HPDE6-E6E7 (cell line): Measurements from ENCODE around the gene PLEKHG1.

Experiments used
- DNase-seq: peaks from one replicate; pipeline ENCODE4 v3.0.0; 2011; ENCODE audit warnings: missing footprints; ENCODE audit errors: extremely low spot score

PLEKHG1 gene

DNA sequence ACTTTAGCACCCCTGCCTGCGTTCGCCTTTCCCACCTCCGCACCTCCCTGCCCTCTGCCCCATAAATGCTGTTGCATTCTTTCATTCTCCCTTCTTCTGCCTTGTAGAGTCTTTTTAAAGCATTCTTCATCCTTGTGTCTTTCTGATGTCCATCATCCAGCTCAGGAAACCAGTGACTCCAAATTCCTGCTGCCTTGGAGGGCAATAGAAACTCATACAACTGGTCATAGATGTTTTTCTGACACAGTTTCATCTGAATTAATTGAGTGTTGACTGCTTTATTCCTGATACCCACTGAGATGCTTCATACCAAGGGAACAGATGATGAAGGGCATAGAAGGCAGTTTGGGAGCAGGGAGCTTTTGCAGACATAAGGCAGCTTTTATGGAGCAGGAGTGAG lies 19.6 kb downstream of the PLEKHG1 start:
- no peak for DNase-seq

GRCh38 chr6:150620244-150620643 lies 20.6 kb downstream of the PLEKHG1 start:
- no peak for DNase-seq

DNA sequence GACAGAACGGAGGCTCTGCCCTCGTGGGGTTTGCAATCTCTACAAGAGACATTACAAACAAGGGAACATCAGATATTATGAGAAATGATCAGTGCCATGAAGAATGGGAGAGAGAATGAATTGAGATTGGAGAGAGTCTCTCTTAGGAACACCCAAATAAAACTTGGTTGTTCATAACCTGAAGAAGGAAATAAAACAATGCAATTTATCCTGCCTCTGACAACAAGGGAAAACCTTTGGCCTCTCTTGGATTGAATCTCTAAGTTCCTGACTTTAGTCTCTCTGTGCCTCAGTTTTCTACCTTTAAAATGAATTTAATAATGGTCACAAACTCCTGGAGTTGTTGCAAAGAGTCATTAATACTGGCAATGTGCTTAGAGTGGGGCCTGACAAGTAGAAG lies 21.1 kb downstream of the PLEKHG1 start:
- DNase-seq, result no peak

- no peak for DNase-seq
These were observed 22.8 kb downstream of the PLEKHG1 start for GRCh38 chr6:150622476-150622875.

DNA sequence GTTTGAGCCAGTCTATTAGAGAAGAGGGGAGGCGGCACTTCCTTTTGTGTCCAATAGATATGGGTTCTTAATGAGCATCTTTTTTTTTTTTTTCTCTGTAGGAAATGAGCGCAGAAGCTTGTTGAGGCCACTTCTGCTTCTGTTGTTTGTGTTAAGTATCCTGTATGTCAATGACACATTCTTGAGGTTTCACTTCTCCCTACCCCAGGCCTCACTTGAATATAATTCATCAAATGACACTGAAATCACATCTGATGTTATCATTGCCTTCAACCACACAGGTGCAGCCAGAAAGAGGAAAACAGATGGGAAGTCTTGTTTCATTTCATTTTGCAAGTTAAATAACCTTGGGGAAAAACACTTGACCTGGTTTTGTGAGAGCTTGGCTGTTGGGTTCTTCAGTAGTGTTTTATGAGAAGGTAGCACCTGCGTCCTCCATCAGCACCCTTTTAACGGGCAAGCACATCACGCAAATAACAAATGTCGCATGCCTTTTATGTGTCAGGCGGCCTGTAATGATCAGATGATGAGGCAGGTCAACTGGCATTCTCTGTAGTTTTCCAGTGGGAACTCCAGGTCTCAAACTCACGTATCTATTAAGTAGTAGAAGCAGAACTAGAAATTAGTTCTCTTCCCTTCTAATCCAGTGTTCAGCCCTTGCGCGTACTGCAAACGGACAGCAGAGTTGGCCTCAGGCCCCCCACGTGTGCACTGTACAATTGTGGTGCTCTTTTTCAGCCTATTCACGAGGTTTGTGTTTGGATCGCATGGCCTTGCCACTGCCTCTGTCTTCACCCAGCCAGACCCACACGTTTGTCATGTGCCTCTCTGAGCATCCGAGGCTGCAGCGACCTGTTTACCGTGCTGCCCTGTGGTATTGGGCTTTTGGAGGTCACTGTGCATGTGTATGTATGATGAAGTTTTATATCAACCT lies 23.5 kb downstream of the PLEKHG1 start:
- no peak for DNase-seq

DNA sequence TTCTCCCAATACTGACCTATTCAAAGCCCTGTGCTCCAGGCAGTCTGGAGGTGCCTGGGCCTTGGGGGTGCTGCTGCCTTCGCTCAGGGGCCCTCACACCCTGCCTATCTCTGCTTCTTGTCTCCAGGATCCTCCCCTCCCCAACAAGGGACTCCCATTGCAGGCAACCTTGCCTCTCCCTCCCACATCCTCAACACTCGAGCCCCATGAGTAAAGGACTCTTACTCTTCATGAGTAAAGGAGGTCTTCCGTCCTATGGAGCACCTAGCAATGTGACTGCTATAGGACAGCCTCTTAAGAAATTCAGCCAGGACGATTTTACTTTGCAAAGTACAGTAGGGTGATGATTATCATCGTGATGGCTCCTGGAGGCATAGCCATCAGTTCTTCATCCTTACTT lies 24.5 kb downstream of the PLEKHG1 start:
- DNase-seq, result no peak

DNA sequence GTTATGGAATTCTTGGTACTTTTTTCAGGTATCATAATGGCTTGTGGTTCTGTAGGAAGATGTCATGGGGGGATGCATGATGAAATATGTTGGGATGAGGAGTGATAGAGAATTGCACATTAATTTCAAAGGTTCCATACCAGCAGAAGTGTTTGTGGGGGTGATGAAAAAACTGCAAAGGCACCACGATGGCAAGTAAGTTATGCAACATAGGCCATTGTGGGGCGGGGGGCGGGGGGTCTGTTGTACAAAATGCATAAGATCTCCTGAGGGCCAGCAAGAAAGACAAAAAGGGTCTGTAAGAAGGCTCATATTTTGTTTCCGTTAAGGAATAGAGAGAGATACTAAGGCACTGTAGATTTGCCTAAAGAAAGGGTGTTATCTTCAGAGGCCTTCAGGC lies 26.2 kb downstream of the PLEKHG1 start:
- DNase-seq, result no peak

DNA sequence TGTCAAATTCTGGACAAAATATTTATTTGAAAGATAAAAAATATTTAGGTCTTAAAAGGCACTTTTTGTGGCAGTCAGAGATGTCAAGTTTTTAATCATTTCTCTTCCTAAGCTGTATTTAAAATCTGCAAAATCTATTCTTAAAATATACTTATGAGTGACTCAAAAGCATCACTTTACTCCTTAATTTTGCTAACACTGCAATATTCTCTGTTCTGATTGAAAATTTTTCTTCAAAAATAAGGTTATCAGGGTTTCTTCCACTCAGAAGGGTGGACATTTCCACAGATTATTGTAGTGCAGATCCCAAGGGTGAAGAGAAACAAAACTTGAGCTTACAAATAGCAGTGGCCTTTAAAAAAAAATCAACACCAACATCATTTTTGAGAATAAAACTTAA lies 27.5 kb downstream of the PLEKHG1 start:
- no peak for DNase-seq

DNA sequence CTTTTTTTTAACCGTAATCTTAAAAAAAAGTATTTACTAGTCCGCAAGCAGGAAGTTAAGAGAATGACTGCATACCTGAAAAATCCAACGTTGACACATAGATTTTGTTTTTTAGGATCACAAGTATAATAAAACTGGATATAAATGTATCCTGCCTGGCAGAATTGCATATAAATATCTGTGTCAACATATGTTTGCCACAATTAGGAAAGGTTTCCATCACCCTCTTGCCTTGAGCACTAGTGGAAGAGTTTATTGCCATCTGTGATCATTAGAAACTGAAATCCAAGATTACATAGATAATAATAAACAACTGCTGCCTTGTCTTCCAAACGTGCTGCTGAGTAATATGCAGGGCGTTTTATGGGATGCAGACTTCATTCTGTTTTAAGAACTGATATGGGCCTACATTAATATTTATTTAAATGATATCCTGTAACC lies 27.9 kb downstream of the PLEKHG1 start:
- no peak for DNase-seq

GRCh38 chr6:150628908-150629307 lies 29.2 kb downstream of the PLEKHG1 start:
- no peak for DNase-seq

DNA sequence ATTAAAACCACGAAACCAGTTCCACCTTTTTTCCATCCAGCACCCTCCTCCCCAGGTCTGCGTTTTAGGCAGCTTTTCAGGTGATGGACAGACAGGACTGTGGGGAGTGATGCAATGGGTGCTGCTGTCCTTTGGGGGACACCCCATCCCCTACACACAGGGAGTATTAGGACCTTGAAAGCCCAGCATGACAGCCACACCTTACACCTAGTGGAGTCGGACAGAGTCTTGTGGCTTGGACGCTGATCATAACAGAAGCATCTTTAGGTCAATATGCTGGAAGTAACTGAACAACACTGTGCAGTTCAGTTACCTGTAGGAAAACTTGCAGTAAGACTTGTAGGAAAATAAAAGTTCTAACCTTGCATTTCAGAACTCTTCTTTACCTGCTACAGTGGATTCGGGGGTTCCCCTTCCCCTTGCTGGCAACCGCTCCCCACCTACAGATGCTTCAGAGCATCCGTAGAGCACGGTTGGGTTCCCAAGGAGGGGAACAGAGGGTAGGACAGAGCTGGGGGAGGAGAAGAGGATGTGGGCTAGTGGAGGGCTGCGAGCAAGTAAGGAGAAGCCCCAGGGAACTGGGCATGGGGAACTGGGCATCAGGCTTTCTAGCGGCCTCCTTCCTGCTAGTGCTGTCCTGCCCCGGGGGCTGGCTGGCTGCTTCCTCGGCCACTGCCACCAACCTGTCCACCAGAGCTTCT lies 31.7 kb downstream of the PLEKHG1 start:
- DNase-seq, result no peak

- DNase-seq, result no peak
These were observed 32.4 kb downstream of the PLEKHG1 start for GRCh38 chr6:150631984-150632642.

GRCh38 chr6:150632785-150633485 lies 33.2 kb downstream of the PLEKHG1 start:
- no peak for DNase-seq

DNA sequence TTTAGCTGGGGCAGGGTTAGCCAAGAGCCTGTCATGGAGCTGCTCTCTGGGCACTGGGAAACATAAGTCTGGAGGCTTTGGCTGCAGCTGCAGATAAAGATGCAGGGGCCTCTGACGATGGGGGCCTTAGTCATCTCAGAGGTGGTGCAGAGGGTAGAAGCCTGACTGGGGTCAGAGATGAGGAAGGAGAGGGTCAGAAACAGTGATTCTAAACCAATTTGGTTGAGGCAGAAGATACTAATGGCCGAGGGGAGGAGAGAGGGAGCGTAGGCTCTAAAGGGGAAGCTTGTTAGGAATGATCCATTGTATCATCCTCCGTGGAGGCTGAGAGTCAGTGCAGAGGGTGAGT lies 33.8 kb downstream of the PLEKHG1 start:
- DNase-seq, result no peak

DNA sequence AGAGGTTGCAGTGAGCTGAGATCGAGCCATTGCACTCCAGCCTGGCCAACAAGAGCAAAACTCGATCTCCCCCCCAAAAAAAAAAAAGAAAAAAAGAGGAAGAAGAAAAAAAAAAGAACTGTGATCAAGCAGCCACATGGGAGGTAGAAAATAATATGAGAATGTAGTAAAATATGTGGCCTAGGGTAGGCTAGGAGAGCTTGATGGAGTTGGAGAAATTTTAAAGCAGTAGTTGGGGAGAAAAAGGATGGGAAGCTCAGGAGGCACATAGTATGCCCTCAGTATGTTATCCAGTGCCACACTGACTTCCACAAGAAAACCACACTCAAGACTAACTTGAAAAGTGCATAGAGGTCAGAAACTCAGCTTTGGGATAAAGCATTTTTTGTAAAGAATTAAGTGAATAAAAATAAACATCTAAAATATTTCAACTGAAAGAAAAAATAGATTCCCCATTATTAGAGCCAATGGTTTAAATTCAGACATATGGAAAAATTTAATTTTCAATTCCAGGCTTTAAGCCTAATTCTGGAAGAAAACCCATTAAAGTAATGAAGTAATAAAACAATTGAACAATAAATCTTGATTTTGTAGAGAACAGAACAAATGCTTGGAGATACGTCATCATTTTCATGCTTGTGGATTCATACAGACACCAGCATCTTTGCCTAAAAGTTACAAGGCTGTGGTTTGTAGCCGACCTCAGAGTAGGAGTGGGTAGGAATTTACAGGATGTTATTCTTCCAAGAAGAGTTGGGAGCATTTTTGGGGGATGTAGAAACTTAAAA lies 34.7 kb downstream of the PLEKHG1 start:
- DNase-seq, result no peak

DNA sequence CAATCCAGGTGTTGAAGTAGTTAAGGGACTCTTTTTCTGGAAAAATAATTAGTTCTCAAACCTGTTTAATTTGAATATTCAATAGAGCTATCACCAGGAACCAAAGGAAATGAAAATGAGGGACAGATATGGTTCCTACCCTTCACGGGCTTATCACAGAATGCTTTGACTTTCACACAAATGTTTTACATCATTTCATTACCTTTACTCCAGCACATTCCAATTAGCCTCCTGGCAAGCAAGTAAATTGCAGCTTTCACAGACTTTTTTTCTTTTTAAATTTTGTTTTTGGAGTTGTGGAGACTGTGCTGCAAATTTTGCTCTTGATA lies 35.2 kb downstream of the PLEKHG1 start:
- DNase-seq, result no peak

GRCh38 chr6:150635906-150636514 lies 36.3 kb downstream of the PLEKHG1 start:
- DNase-seq, result no peak

DNA sequence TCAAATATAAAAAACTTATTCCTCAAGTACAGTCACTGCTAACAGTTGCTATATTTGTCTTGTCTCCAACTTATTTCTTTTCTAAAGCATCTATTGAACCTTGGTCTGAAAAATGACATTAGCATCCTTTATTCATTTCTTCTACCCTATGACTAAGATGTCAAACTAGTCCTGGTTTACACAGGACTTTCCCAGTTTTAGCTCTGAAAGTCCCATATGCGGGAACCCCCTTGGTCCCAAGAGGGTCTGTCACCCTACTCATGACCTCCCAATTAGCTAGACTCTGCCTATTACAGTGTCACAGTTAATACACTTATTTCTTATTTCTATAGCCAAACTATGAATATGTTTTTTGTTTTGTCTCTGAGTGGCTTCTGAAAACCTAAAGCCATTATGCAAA lies 37.1 kb downstream of the PLEKHG1 start:
- DNase-seq, result no peak

- DNase-seq, result no peak
These were observed 37.6 kb downstream of the PLEKHG1 start for GRCh38 chr6:150637266-150637665.

DNA sequence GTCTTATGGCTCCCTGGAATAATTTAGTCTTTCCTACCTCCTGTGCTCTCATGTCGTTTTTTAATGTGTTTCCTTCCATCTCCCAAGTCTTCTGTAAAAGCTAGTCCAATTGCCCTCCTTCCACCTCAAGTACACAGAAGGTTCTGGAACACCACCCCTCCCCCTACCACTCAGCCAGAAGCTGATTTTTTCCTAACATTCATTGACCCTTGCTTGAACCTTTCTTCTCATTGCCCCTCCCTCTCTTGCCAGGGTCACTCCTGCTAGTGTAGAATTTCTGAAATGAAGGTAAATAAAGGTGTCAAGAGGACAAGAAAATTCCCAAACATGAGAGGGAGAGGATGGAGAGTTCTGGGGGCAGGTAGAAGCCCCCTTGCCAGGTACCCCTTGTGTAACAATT lies 38.6 kb downstream of the PLEKHG1 start:
- no peak for DNase-seq

GRCh38 chr6:150638765-150639164 lies 39.1 kb downstream of the PLEKHG1 start:
- no peak for DNase-seq
